ENCODE results near the gene STARD6.

GRCh38 chr18:54381640-54382039 lies 24.0 kb upstream of the STARD6 start:
- TF ChIP-seq CTCF (IDR thresholded peaks at IDR 0.05; ENCODE audit: low read depth, low read length) (no peak), EZH2phosphoT487 (IDR thresholded peaks at IDR 0.05; ENCODE audit: low read depth) (no peak)
